ENCODE data around the gene NAT8.
"Not testable (repeated sequence)": the region's sequence is repeated elsewhere in the genome, so short reads cannot be mapped to it uniquely, and the experiment has no call there.

The NAT8 gene

DNA sequence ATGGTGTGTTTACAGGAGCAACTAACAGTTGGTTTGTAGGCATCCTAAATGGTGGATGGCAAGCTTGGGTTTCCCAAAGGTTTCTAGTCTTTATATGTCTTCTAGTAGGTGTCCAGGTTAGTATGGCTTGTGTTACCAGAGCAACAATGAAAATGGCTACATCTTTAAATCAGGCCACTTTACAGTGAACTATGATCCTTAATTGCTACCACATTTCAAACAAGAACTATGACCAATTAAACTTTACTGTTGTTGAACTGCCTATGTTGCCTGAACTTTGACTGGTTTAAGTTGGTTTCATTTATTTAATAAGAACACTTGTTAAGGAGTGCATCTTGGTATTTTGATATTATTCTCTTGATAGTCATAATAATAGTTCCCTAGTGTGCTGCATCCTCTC is 5.2 kb downstream of the NAT8 start:
- DNase-seq (ENCODE audit: low read depth, low spot score), result not testable (repeated sequence)

DNA sequence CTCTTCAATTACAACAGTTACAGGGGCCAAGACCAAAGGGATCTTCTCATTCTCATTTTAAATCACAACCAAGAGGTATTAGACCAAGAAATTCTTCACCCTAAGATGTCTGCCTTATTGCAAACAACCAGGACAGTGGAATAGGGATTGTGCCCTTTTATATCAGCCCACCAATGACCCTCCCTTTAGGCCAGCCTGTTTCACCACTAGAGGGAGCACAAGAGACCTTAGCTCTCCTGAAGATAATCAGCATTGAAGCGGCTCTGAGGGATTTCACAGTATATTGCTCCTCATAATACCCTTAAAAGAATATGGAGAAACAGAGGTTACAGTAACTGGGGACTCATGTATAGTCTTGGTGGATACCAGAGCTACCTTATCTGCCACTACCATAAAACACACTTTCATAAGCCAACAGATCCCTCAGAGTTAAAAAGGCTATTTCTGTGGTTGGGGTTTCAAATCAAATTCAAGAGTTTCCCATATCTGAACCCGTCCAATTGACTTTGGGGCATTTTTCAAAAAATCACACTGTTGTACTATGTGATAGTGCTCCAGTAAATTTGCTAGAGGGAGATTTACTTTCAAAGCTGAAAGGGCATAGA is 11.5 kb downstream of the NAT8 start:
- DNase-seq (ENCODE audit: low read depth, low spot score), result peak; percentile 60

DNA sequence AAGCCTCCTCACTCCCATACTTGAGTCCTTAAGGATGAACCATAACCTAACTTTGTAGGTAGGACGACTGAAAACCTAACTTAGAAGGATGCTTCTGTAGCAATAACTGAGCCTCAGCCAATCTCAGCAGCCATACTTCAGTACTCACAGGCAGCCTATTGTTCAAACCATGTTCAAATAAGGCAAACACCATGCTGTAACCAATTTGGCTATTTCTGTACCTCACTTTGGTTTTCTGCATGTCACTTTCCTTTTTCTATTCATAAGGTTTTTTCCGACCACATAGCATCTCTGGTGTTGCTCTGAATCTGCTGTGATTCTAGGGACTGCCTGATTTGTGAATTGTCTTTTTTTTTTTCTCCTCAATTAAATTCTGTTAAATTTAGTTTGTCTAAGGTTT is 13.7 kb downstream of the NAT8 start:
- DNase-seq (ENCODE audit: low read depth, low spot score), result not testable (repeated sequence)

DNA sequence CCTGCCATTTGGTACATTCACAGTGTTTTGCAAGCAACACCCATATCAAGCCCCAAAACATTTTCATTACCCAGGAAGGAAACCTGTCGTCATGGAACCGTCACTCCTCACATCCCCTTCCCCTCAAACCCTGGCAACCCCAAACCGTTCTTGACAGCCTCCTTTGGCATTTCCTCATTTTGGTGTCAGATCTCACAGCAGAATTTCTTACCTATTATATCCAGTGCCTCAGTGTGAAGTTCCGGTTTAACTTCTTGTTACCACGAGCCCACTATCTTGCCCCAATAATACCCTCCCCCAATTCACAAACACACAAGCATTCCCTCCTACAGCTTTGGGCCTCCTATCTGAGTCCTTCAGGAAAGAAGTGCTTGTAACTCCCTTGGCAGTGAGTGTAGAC is 16.0 kb downstream of the NAT8 start:
- not testable (repeated sequence) for DNase-seq (ENCODE audit: low read depth, low spot score)

DNA sequence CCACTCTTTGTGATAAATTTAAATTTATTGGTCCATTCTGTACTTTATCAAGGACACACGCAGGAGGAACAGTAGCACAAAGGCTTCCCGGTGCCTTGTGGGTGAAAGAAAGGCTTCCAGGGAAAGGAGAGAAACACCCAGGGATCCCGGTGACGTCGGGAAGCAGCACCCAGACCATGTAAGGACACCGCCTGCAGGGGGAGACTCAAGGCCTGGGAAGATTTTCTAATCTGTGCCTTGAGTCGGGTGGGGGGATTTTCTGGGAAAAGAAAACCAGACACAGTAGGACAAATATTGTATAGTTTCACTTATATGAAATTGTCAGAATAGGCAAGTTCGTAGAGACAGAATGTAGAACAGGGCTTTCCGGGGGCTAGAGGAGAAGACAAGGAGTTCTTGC is 17.6 kb downstream of the NAT8 start:
- DNase-seq (ENCODE audit: low read depth, low spot score), result not testable (repeated sequence)

DNA sequence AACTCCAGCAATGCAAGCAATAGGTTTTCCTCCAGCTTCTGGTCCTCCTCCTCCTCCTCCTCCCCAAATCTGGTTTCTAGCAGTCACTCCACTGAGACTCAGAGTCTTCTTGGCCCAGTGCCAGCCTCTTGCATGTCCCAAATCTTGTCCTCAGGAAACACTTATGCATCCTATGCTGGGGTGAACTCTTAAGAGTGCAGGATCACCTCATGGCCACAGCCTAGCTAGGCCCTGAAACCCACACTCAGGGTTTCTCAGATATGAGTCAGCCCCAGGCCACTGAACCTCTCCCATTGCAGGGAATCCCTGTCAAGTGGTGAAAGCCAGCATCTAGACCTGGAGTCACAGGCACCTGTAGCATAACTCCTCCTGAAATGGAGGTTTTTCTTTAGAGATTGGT is 18.2 kb downstream of the NAT8 start:
- DNase-seq (ENCODE audit: low read depth, low spot score), result not testable (repeated sequence)

DNA sequence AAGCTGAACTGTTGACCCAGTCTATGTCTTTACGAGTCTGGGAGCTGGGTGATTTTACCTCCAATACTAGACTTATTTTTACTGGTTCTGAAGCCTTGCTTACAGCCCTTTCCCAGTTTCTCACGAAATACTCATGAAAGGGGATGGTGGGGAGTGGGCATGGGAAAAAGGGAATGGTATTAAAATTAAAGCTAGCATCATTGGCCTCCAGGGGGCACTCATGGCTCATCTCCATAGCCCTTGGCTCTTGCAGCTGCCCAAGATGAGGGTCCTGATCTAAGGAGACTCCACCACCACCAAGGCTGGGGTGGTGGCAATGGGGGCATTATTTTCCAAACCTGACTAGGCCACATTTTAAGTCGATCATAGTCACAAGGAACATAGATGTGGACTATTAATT is 22.3 kb downstream of the NAT8 start:
- DNase-seq (ENCODE audit: low read depth, low spot score), result peak; percentile 30

DNA sequence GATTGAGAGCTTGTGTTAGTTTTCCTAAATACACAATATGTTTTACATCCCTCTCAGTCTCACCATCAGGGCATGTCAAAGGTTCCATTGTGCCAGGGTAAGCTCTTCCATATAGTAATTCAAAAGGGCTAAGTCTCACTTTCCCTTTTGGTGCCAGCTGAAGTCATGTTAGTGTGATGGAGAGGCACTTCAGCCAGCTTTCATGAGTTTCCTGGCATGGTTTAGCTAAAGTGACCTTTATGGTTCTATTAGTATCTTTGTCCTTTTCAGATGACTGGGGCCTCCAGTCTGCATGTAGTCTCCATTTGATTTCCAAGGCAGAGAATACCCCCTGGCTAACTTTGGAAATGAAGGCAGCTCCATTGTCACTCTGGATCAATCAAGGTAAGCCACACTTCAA is 27.2 kb downstream of the NAT8 start:
- no peak for DNase-seq (ENCODE audit: low read depth, low spot score)

DNA sequence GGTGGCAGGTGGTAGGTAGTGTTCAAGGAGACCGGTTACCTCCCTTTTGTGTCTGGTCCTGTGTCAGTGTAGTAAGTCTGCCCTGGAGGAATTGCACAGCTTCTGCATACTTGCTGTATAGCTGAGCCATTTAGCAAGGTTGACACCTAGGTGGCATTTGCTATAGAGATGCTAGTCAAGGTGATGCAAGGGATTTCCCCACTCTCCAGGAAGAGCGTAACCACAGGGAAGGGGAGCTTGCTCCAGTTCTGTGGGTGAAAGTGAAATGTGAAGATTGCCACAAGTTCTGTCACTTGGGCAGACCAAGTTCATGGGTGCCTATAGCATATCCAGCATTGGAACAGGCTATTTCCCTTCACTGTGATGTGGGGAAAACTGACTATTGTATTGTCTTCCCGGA is 28.1 kb downstream of the NAT8 start:
- DNase-seq (ENCODE audit: low read depth, low spot score), result peak; percentile 9

DNA sequence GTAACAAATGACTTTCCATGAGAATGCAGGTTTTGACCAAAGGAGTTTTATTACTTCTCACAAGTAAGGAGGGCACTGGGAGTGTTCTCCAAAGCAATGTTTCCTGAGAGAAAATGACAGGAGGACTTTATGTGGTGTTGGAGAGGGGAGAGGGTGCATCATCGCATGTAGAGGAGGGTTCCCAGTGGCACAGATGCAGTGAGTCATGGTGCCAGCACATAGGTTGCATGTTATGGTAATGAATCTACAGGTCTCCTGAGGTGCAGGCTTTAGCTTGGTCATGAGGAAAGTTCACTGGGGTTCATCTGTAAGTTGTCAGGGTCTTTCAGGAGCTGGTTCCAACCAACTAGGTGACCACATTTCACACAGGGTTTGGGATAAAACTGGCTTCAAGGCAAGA is 30.4 kb downstream of the NAT8 start:
- DNase-seq (ENCODE audit: low read depth, low spot score), result no peak

DNA sequence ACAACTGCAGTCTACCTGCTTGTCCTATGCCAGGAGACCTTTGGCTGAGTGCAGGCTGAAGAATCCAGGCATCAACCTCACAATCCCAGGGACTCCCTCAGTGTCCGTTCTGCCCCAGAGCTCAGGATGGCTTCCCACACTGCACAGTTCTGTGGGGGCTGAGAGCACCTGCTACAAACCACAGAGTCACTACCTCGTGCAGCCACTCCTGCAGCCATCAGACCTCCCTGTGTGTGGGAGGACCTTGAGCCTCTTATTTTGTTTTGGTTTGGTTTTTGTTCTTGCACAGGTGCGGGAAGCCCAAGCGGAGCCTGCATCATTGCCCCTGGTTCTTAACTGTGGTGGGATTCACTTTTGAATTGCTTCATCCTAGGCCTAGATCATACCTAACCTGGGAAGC is 31.0 kb downstream of the NAT8 start:
- DNase-seq (ENCODE audit: low read depth, low spot score), result no peak

DNA sequence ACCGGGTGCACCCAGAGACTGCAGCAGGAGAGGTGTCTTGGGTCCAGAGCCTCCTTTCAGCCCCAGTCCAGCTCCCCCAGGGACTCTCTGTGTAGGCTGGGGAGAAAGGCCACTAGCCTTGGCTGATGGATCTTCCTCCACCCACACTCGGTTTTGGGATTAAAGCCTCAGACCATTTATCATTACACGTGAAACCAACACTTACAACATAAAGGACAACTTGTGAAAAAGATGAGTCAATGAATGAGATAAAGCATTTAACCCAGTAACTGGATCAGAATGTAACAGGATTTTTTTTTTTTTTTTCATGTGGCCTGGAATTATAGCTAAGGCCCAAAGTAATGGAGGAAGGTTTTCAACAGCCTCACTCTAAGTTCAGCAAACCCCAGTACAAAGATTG is 32.1 kb downstream of the NAT8 start:
- DNase-seq (ENCODE audit: low read depth, low spot score), result no peak

DNA sequence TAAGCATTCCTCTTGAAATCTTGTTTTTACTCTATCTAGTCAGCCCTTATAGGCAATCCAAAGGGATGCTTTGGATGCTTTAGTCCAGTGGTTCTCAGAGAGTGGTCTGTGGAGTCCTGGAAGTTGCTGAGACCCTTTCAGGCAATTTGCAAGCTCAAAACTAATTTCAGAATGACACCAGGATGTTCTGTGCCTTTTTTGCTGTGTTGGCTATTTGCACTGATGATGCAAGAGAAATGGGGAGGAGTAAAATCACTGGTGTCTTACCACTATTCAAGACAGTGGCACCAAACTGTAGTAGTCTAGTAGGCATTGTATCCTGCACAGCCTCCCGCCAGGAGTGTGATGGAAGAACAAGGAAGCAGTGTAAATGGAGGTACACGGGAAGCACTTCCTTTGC is 37.6 kb downstream of the NAT8 start:
- not testable (repeated sequence) for DNase-seq (ENCODE audit: low read depth, low spot score)

DNA sequence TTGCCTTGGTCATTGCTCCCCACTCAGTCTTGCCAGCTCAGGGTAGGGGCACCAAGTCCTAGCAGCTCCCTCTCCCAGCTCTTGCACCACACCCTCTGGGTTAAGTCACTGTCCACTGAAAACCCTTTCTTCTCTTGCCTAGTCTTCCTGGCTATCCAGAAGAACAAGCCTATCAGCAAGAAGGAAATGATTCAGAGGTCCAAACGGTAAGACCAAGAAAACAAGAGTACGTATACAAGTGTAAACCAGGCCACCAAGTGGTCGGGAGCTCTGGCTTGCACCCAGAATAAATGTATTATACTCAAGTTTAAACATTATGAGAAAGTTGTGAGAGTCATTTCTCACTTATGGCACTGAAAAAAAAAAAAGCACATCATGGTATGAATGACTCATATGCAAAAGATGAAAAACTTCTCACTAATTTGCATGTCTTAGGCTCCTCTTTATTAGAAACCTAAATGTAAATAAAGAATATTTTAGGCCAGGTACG is 39.1 kb downstream of the NAT8 start:
- DNase-seq (ENCODE audit: low read depth, low spot score), result not testable (repeated sequence)

DNA sequence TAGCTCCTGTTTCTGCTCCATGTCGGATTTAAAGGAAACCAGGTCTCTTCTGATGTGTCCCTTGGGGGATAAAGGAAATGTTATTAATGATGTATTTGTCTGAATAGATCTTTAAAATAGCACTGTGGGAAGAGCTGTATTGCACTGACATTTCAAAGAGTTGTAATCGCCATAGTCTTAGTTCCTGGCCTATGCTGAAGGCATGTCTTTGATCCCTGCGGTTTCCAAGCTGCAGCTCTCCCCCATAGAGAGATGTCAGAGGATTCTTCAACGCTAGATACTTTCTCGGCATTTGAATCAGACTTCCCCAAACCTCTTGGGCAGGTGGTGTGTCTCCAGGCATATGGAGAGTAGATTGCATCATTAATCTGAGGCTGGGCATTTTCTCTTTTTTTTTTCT is 40.4 kb downstream of the NAT8 start:
- no peak for DNase-seq (ENCODE audit: low read depth, low spot score)

DNA sequence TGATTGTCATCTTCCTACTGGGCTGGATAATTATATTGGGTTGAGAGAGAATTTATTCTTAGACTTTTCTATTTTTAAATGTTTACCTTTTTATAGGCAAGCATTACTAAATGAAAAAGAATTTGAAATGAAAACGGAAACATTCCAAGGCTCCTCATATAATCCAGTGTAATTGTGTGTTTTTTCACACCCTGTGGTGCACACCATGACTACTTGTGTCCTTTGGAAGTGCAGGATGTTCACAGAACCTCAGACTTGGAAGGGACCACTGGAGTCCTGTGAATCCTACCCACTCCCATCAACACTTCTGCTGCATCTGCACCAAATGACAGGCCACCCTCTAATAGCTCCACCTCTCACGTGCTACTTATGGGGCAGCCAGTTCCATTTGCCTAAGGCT is 48.0 kb downstream of the NAT8 start:
- no peak for DNase-seq (ENCODE audit: low read depth, low spot score)

DNA sequence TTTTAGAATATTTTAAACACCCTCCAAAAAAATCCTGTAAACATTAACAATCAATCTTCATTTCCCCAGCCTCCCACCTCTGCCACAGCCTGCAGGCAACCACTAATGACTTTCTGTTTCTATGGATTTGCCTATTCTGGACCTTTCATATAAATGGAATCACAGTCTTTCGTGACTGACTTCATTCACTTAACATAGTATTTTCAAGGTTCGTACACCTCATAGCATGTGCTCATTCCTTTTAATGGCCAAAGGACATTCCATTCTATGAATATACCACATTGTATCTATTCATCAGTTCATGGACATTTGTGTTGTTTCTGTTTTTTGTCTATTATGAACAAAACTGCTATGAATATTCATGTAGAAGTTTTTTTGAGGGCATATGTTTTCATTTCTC is 48.5 kb downstream of the NAT8 start:
- DNase-seq (ENCODE audit: low read depth, low spot score), result no peak

All from ELF-1 (cell line).